Gastrocnemius medialis (tissue), 4 donors: Measurements from ENCODE around the gene DEPDC4.

Source experiments
- CTCF ChIP-seq, 5 experiments: fragments of 450-650 bp in 3 of 5; fragments of 200-600 bp in 2 of 5; sonication (generic) in 2 of 5; IDR thresholded peaks in 4 of 5; conservative IDR thresholded peaks in 1 of 5; 1 replicate in 4 of 5; 2 replicates in 1 of 5; pipeline ENCODE4 v1.5.1; 2016 to 2019; ENCODE audit warnings: antibody characterized with exemption in 5 of 5, mild to moderate bottlenecking in 3 of 5, moderate library complexity in 3 of 5
- POLR2A ChIP-seq, 2 donors: fragments of 450-650 bp; IDR thresholded peaks; one replicate each; pipeline ENCODE4 v1.6.1; 2017; ENCODE audit warnings: antibody characterized with exemption in 2 of 2, mild to moderate bottlenecking in 2 of 2, moderate library complexity in 2 of 2

GRCh38 chr12:100239589-100239988 lies 27.3 kb downstream of the DEPDC4 start:
- TF ChIP-seq CTCF (IDR thresholded peaks at IDR 0.05 in 4 of 5, conservative IDR thresholded peaks at IDR 0.05 in 1 of 5): no peak
- no peak for TF ChIP-seq POLR2A (IDR thresholded peaks at IDR 0.05)
